Left cardiac atrium (tissue), 4 donors: ENCODE data around the gene ZNF208. TPM values are rescaled to one million over a fixed set of nuclear protein-coding genes. Genes with fewer than 3 reads are reported as not detected.
"Not testable (repeated sequence)": the region's sequence is repeated elsewhere in the genome, so short reads cannot be mapped to it uniquely, and the experiment has no call there.

Experiments used
- ATAC-seq, 2 donors: fragments of 200-7000 bp; cut with Tn5 transposase; one replicate each; pipeline ENCODE4 v1.9.1; 2020; ENCODE audit warnings: mild to moderate bottlenecking in 2 of 2, moderate library complexity in 2 of 2
- DNase-seq: peaks from one replicate; pipeline ENCODE4 v3.0.0-alpha.2; 2020
- intact Hi-C, 2 donors: fragments of 100-400 bp; cut with DNase I; formaldehyde crosslinking; loops; one replicate each; pipeline versions ENCODE4 v1.14.1 to v1.15.1; 2022 to 2023
- long read RNA-seq: library from polyadenylated mRNA; unstranded; transcript quantifications from one replicate; pipeline ENCODE4 v2.0.0, GENCODE V29; 2021
- total RNA-seq, 2 donors: library from RNA; stranded (reverse); fragmentation: NEBNext Ultra II Directional; extraction: Animal tissue kit (Norgen Biotek cat#: 25700); gene quantifications; one replicate each; pipeline ENCODE4 v1.2.1, GENCODE V29; 2021
- donor health status: DM: no; HTN: yes; CAD: no.
- donor health status: DM: no; HTN: yes; CAD: no; lungs with severe emphysema.
- donor health status: DM: yes; HTN: yes; CAD: no.
- donor health status: Dilated cardiomyopathy.

ZNF208 gene
- total RNA-seq = 10 to 100 TPM; 13.0 to 16.7 TPM
- long read RNA-seq, partial matches to known transcripts = 1 of 5 reads
- long read RNA-seq, other reads (novel, unspliced or antisense) = 3 of 5 reads

- DNase-seq = peak; percentile 76
- intact Hi-C loops = not testable (repeated sequence)
- ATAC-seq = peak; percentile 96 to 99
These were observed at the start of gene ZNF208 for GRCh38 chr19:22010437-22011143. Gene ZNF208, minus strand, starts transcription at chr19:22010943. Its CDS starts 149 bp downstream, at chr19:22010794.

DNA sequence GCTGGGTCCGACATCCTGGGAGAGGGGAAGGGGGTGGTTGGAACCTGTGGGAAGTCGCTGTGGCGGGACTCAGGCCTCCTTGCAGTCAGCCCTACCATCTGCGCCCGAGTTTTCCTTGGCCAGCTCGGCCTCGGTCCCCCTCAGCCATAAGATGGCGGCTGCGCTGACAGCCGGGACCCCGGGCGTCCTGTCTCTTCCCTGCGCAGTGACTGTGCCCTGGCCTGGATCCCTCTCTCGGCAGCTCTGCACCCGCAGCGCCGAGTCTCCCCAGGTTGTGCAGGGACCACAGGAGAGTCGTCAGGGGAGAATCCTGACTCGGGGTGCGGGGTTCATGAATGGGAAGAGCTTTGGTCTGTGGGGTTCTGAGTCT, 41.9 kb upstream of the ZNF208 start:
- DNase-seq (peak; percentile 27), ATAC-seq (peak; percentile 52 to 58)
- intact Hi-C loops = no loop called here

GRCh38 chr19:22041151-22041550, 30.4 kb upstream of the ZNF208 start:
- intact Hi-C loops, DNase-seq, ATAC-seq: not testable (repeated sequence)

GRCh38 chr19:22030680-22031079, 19.9 kb upstream of the ZNF208 start:
- DNase-seq (no peak), ATAC-seq (no peak)
- intact Hi-C loops = no loop called here

- no peak for DNase-seq
- ATAC-seq = no peak
- intact Hi-C loops = no loop called here
These were observed 15.9 kb upstream of the ZNF208 start for GRCh38 chr19:22026687-22027086.

GRCh38 chr19:22025539-22025938, 14.8 kb upstream of the ZNF208 start:
- ATAC-seq, DNase-seq, intact Hi-C loops: not testable (repeated sequence)

DNA sequence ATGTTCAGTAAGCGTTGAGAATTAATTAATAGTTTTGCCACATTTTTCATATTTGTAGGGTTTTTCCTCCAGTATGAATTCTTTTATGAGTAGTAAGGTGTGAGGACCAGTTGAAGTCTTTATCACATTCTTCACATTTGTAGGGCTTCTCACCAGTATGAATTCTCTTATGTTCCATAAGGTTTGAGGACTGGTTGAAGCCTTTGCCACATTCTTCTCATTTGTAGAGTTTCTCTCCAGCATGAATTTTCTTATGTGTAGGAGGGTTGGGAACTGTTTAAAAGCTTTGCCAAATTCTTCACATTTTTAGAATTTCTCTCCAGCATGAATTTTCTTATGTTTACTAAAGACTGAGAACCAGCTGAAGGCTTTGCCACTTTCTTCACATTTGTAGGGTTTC, 40.3 kb downstream of the ZNF208 start:
- ATAC-seq (no peak), DNase-seq (no peak)
- intact Hi-C loops = no loop called here

- DNase-seq = no peak
- ATAC-seq = no peak
- intact Hi-C loops = no loop called here
These were observed 63.0 kb downstream of the ZNF208 start for GRCh38 chr19:21947775-21948174.

GRCh38 chr19:21940684-21941083, 70.1 kb downstream of the ZNF208 start:
- intact Hi-C loops = no loop called here
- ATAC-seq = no peak
- DNase-seq = no peak

DNA sequence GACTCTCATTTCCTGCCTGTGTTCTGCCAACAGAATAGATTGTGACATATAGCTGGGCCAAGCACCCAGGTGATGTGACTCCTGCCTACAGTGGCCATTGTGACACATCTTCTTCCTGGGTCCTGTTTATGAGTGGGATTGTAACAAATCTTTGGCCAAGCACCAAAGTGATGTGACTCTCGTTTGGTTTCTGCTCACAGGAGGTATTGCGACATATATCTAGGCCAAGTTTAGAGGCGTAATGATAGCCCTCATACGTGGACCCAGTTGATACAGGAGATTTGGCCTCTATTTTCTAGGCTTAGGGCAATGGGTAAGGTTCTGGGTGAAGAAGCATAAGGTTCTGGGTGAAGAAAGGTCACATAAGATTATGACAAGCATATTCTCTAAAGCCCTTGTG, 76.2 kb downstream of the ZNF208 start:
- intact Hi-C loops = no loop called here
- no peak for DNase-seq
- ATAC-seq = no peak

- intact Hi-C loops = no loop called here
- DNase-seq (no peak), ATAC-seq (no peak)
These were observed 76.6 kb downstream of the ZNF208 start for GRCh38 chr19:21934131-21934530.

GRCh38 chr19:21922276-21922675, 88.5 kb downstream of the ZNF208 start:
- DNase-seq (no peak), ATAC-seq (no peak)
- intact Hi-C loops = no loop called here

- intact Hi-C loops = no loop called here
These were observed 89.0 kb downstream of the ZNF208 start for GRCh38 chr19:21921691-21922180.

DNA sequence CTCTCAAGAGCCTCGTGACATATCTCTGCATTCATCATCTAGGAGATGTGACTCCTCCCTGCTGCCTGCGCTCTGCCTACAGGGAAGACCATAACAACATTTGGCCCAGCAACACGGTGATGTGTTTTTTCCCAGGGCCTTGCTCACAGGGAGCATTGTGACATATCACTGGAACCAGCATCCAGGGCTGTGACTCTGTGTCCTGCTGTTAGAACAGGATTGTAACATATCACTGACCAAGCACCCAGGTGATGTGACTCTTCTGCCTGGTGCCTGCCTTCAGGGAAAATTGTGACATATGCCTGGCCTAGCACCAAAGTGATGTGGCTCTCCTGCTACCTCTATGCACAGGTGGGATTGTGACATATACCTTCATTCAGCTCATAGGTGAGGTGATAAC, 95.3 kb downstream of the ZNF208 start:
- DNase-seq = no peak
- ATAC-seq = no peak
- intact Hi-C loops = no loop called here

More at GRCh38 chr19:21921691-21922180, 89.0 kb downstream of the ZNF208 start:
- no peak for DNase-seq
- ATAC-seq = no peak

DNA sequence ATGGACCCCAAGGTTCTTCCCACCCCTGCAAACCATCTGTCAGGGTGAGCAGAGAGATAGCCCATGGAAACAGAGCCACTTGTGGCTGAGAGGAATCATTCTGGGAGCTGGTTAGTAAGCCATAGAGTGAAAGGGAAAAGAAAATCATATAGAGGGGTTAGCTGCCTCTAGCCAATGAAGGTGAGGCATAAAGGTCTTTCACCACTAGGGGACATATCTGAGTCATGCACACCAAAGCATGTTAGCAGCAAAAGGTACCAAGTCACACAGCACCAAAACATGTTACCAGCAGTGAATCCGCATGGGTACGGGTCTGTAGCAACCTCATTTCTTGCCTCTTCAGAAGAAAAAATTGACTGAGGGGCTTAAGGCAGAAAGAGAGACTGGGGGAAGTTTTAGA, 98.1 kb downstream of the ZNF208 start:
- intact Hi-C loops = no loop called here
- no peak for DNase-seq
- ATAC-seq = no peak

- intact Hi-C loops = no loop called here
- no peak for DNase-seq
- ATAC-seq = no peak
These were observed 100.4 kb downstream of the ZNF208 start for GRCh38 chr19:21910318-21910717.

- DNase-seq (no peak), ATAC-seq (no peak)
- intact Hi-C loops = no loop called here
These were observed 102.7 kb downstream of the ZNF208 start for GRCh38 chr19:21908066-21908465.

- DNase-seq (no peak), ATAC-seq (no peak)
- intact Hi-C loops = no loop called here
These were observed 103.2 kb downstream of the ZNF208 start for GRCh38 chr19:21907516-21907915.

GRCh38 chr19:21902571-21902970, 108.2 kb downstream of the ZNF208 start:
- intact Hi-C loops = no loop called here
- DNase-seq (no peak), ATAC-seq (no peak)

DNA sequence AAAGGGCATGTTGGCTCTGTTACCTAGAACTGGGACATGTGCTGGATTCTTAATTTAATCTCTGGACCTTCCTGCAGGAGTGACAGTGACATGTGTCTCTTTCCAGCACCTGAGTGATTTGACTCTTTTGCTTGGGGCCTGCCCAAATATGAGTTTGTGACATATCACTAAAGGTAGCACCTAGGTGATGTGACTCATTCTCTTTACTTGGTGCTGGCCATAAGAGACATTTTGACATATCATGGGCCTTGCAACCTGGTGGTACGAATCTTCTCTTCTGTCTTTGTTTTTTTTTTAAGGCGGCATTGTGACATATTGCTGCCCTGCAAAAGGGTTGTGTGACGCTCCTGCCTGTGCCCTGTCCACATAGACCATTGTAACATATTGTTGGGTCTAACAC, 108.9 kb downstream of the ZNF208 start:
- ATAC-seq = no peak
- no peak for DNase-seq
- intact Hi-C loops = no loop called here

- intact Hi-C loops = no loop called here
- no peak for DNase-seq
- no peak for ATAC-seq
These were observed 110.3 kb downstream of the ZNF208 start for GRCh38 chr19:21900401-21900800.
